Measurements from ENCODE around the gene CDK16.

The CDK16 gene

GRCh38 chrX:47226531-47227333, 8.3 kb downstream of the CDK16 start:
- no peak overlapping the region for H3K4me3 ChIP-seq (ENCODE audit: low read depth, low read length)
- TF ChIP-seq MYC (IDR thresholded peaks at IDR 0.05; ENCODE audit: low read depth, low read length) (no peak), POLR2A (IDR thresholded peaks at IDR 0.05; ENCODE audit: extremely low read depth, insufficient read length) (no peak), MAX (IDR thresholded peaks at IDR 0.05; ENCODE audit: low read depth, low read length) (no peak), CTCF (IDR thresholded peaks at IDR 0.05; ENCODE audit: low read depth, low read length) (no peak)
- no peak for DNase-seq (ENCODE audit: low read depth)

- DNase-seq (ENCODE audit: low read depth): no peak
- H3K4me3 ChIP-seq (ENCODE audit: low read depth, low read length): no peak overlapping the region
- TF ChIP-seq MAX (IDR thresholded peaks at IDR 0.05; ENCODE audit: low read depth, low read length): no peak
- TF ChIP-seq MYC (IDR thresholded peaks at IDR 0.05; ENCODE audit: low read depth, low read length): no peak
- TF ChIP-seq CTCF (IDR thresholded peaks at IDR 0.05; ENCODE audit: low read depth, low read length): no peak
- TF ChIP-seq POLR2A (IDR thresholded peaks at IDR 0.05; ENCODE audit: extremely low read depth, insufficient read length): no peak
These were observed 8.8 kb downstream of the CDK16 start for GRCh38 chrX:47227334-47227583.

- no peak for TF ChIP-seq MAX (IDR thresholded peaks at IDR 0.05; ENCODE audit: low read depth, low read length)
- no peak for TF ChIP-seq MYC (IDR thresholded peaks at IDR 0.05; ENCODE audit: low read depth, low read length)
- no peak for TF ChIP-seq CTCF (IDR thresholded peaks at IDR 0.05; ENCODE audit: low read depth, low read length)
- TF ChIP-seq POLR2A (IDR thresholded peaks at IDR 0.05; ENCODE audit: extremely low read depth, insufficient read length): no peak
- no peak overlapping the region for H3K4me3 ChIP-seq (ENCODE audit: low read depth, low read length)
- no peak for DNase-seq (ENCODE audit: low read depth)
These were observed 10.2 kb downstream of the CDK16 start for GRCh38 chrX:47228550-47229270.

- no peak for DNase-seq (ENCODE audit: low read depth)
- TF ChIP-seq MYC (IDR thresholded peaks at IDR 0.05; ENCODE audit: low read depth, low read length): no peak
- TF ChIP-seq MAX (IDR thresholded peaks at IDR 0.05; ENCODE audit: low read depth, low read length): no peak
- TF ChIP-seq CTCF (IDR thresholded peaks at IDR 0.05; ENCODE audit: low read depth, low read length): no peak
- TF ChIP-seq POLR2A (IDR thresholded peaks at IDR 0.05; ENCODE audit: extremely low read depth, insufficient read length): no peak
- H3K4me3 ChIP-seq (ENCODE audit: low read depth, low read length): no peak overlapping the region
These were observed 10.9 kb downstream of the CDK16 start for GRCh38 chrX:47229427-47229826.

- TF ChIP-seq MYC (IDR thresholded peaks at IDR 0.05; ENCODE audit: low read depth, low read length) (no peak), CTCF (IDR thresholded peaks at IDR 0.05; ENCODE audit: low read depth, low read length) (no peak), MAX (IDR thresholded peaks at IDR 0.05; ENCODE audit: low read depth, low read length) (no peak), POLR2A (IDR thresholded peaks at IDR 0.05; ENCODE audit: extremely low read depth, insufficient read length) (no peak)
- no peak overlapping the region for H3K4me3 ChIP-seq (ENCODE audit: low read depth, low read length)
- no peak for DNase-seq (ENCODE audit: low read depth)
These were observed 11.8 kb downstream of the CDK16 start for GRCh38 chrX:47230136-47230868.
